Heart left ventricle (tissue), 13 donors: ENCODE measurements around the gene VTI1A.

Experiments used
- CTCF ChIP-seq, 12 donors: fragments of 200-600 bp; sonication (generic) in 4 of 12; IDR thresholded peaks; one replicate each; pipeline versions ENCODE4 v1.5.0 to v1.8.0; 2018 to 2022; ENCODE audit warnings: antibody characterized with exemption in 12 of 12, mild to moderate bottlenecking in 5 of 12
- POLR2A ChIP-seq, 2 donors: fragments of 450-650 bp; IDR thresholded peaks; one replicate each; pipeline ENCODE4 v1.6.1; 2017; ENCODE audit warnings: antibody characterized with exemption in 2 of 2, mild to moderate bottlenecking in 2 of 2, moderate library complexity in 2 of 2
- donor health status: ischemic (EF 13 %, LVEDD 7.1; RV severe dilation, severe dysfunction).
- donor health status: DM: no; HTN: yes; CAD: no.
- donor health status: DM: no; HTN: no; CAD: no.
- donor health status: ischemic (EF 25% LVEDD 6.9; RV normal size, moderate dysfunction).
- donor health status: ischemic (EF 25% LVEDD 5.7; RV mildly dilated, moderate dysfunction).
- donor health status: ischemic (EF 35%, LVEDD 5.7; RV mildly dilated, moderate dysfunction).
- donor health status: nonischemic (EF 11% LVEDD 7.7; RV severe dilation, severe dysfunction).
- donor health status: DM: yes; HTN: yes; CAD: no.
- donor health status: PGD.
- donor health status: ischemic (EF 29% LVEDD 5.4; RV normal size, mild dysfunction).
- donor health status: nonischemic (EF 23%, LVEDD 6.1; RV moderate dilation, normal function).

GRCh38 chr10:112653851-112654250, 206.8 kb downstream of the VTI1A start:
- TF ChIP-seq CTCF (IDR thresholded peaks at IDR 0.05) (no peak), POLR2A (IDR thresholded peaks at IDR 0.05) (no peak)
